Heart left ventricle (tissue), 16 donors: ENCODE results near the gene CATSPERZ. TPM values are rescaled to one million over a fixed set of nuclear protein-coding genes. Genes with fewer than 3 reads are reported as not detected.

Experiments
- ATAC-seq, 4 donors: fragments of 200-7000 bp; cut with Tn5 transposase; one replicate each; pipeline ENCODE4 v1.9.1; 2020 to 2022; ENCODE audit warnings: moderate library complexity in 4 of 4, mild to moderate bottlenecking in 3 of 4, moderate number of reproducible peaks in 1 of 4
- DNase-seq, 5 donors: peaks; one replicate each; pipeline ENCODE4 v3.0.0-alpha.2; 2020
- H3K27ac ChIP-seq, 12 donors: fragments of 200-600 bp; sonication (generic) in 4 of 12; one replicate each; pipeline versions ENCODE4 v1.5.0 to v1.8.0; 2016 to 2022; ENCODE audit warnings: mild to moderate bottlenecking in 2 of 12
- H3K27me3 ChIP-seq, 9 donors: fragments of 200-600 bp; sonication (generic) in 2 of 9; one replicate each; pipeline versions ENCODE4 v1.5.1 to v1.8.0; 2016 to 2022; ENCODE audit warnings: mild to moderate bottlenecking in 3 of 9
- H3K36me3 ChIP-seq, 9 donors: fragments of 200-600 bp; sonication (generic) in 2 of 9; one replicate each; pipeline versions ENCODE4 v1.5.0 to v1.8.0; 2018 to 2022; ENCODE audit warnings: mild to moderate bottlenecking in 2 of 9
- H3K4me1 ChIP-seq, 12 donors: fragments of 200-600 bp; sonication (generic) in 4 of 12; one replicate each; pipeline versions ENCODE4 v1.5.0 to v1.8.0; 2016 to 2022; ENCODE audit warnings: mild to moderate bottlenecking in 3 of 12
- H3K4me3 ChIP-seq, 12 donors: fragments of 200-600 bp; sonication (generic) in 4 of 12; one replicate each; pipeline versions ENCODE4 v1.5.0 to v1.8.0; 2017 to 2022; ENCODE audit warnings: mild to moderate bottlenecking in 9 of 12, moderate library complexity in 4 of 12
- H3K9me3 ChIP-seq, 12 donors: fragments of 200-600 bp; sonication (generic) in 4 of 12; one replicate each; pipeline versions ENCODE4 v1.5.0 to v1.8.0; 2016 to 2022; ENCODE audit warnings: mild to moderate bottlenecking in 1 of 12
- POLR2A ChIP-seq, 2 donors: fragments of 450-650 bp; IDR thresholded peaks; one replicate each; pipeline ENCODE4 v1.6.1; 2017; ENCODE audit warnings: antibody characterized with exemption in 2 of 2, mild to moderate bottlenecking in 2 of 2, moderate library complexity in 2 of 2
- WGBS, 4 donors: extraction: QIAGEN DNeasy Blood & Tissue Kit in 2 of 4; methylation state at CpG; one replicate each; pipeline versions ENCODE4 v1.1.5 to v1.1.7; 2013 to 2018; 5-methylcytosine and 5-hydroxymethylcytosine counted together
- intact Hi-C, 10 donors: fragments of 100-400 bp; cut with DNase I; formaldehyde crosslinking; loops; one replicate each; pipeline versions ENCODE4 v1.11.1 to v1.14.2; 2022
- polyA plus RNA-seq, 2 donors: library from polyadenylated mRNA; stranded (reverse); fragments of 200-250 nt; gene quantifications; one replicate each; pipeline ENCODE4 v1.2.3, GENCODE V29; 2013
- total RNA-seq, 9 donors: library from RNA; depleted of rRNA in 2 of 9; stranded (reverse); fragments of >200 nt in 2 of 9; fragmentation: NEBNext Ultra II Directional in 3 of 9; extraction: Animal tissue kit (Norgen Biotek cat#: 25700) in 3 of 9; gene quantifications; one replicate each; pipeline versions ENCODE4 v1.1.0 to v1.2.4, GENCODE V29; 2016 to 2023
- TF ChIP-seq, protein P1 (sequence below), 12 donors: fragments of 200-600 bp; sonication (generic) in 4 of 12; IDR thresholded peaks; one replicate each; pipeline versions ENCODE4 v1.5.0 to v1.8.0; 2018 to 2022; ENCODE audit warnings: antibody characterized with exemption in 12 of 12, mild to moderate bottlenecking in 5 of 12
- donor health status: ischemic (EF 13 %, LVEDD 7.1; RV severe dilation, severe dysfunction).
- donor health status: healthy with polysubstance abuse.
- donor health status: DM: no; HTN: yes; CAD: no.
- donor health status: DM: no; HTN: no; CAD: no.
- donor health status: ischemic (EF 25% LVEDD 6.9; RV normal size, moderate dysfunction).
- donor health status: ischemic (EF 25% LVEDD 5.7; RV mildly dilated, moderate dysfunction).
- donor health status: healthy.
- donor health status: DM: yes; HTN: yes; CAD: no.
- donor health status: ischemic (EF 35%, LVEDD 5.7; RV mildly dilated, moderate dysfunction).
- donor health status: nonischemic (EF 11% LVEDD 7.7; RV severe dilation, severe dysfunction).
- donor health status: DM: yes; HTN: yes; CAD: no.
- donor health status: PGD.
- donor health status: ischemic (EF 29% LVEDD 5.4; RV normal size, mild dysfunction).
- donor health status: nonischemic (EF 23%, LVEDD 6.1; RV moderate dilation, normal function).

CATSPERZ gene
- total and polyA plus RNA-seq, 11 donors = not detected

GRCh38 chr11:64296236-64296635 lies 3.9 kb upstream of the CATSPERZ start:
- WGBS, 4 donors = 50 to 67% (median 58%) methylated on average over 1 of the region's 1 CpG
- Histone ChIP-seq H3K27me3 (peaks cover 29 to 99% (median 66%) of the 10 kb centered on the region in 9 donors), H3K4me3 (no peak overlapping the region), H3K9me3 (no peaks in the 10 kb centered on the region), H3K4me1 (peaks cover 4 to 40% (median 28%) of the 10 kb centered on the region in 12 donors), H3K27ac (no peak overlapping the region), H3K36me3 (no peaks in the 10 kb centered on the region)
- intact Hi-C loops = loop anchor here in 2 of 10 donors (2.0 to 5.0 kb wide), 2 partner anchors 21 to 39 kb away; no protein-coding TSS in a partner anchor
- TF ChIP-seq, protein P1, sequence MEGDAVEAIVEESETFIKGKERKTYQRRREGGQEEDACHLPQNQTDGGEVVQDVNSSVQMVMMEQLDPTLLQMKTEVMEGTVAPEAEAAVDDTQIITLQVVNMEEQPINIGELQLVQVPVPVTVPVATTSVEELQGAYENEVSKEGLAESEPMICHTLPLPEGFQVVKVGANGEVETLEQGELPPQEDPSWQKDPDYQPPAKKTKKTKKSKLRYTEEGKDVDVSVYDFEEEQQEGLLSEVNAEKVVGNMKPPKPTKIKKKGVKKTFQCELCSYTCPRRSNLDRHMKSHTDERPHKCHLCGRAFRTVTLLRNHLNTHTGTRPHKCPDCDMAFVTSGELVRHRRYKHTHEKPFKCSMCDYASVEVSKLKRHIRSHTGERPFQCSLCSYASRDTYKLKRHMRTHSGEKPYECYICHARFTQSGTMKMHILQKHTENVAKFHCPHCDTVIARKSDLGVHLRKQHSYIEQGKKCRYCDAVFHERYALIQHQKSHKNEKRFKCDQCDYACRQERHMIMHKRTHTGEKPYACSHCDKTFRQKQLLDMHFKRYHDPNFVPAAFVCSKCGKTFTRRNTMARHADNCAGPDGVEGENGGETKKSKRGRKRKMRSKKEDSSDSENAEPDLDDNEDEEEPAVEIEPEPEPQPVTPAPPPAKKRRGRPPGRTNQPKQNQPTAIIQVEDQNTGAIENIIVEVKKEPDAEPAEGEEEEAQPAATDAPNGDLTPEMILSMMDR (IDR thresholded peaks at IDR 0.05) = no peak
- no peak for TF ChIP-seq POLR2A (IDR thresholded peaks at IDR 0.05)
- no peak for DNase-seq
- ATAC-seq = no peak

DNA sequence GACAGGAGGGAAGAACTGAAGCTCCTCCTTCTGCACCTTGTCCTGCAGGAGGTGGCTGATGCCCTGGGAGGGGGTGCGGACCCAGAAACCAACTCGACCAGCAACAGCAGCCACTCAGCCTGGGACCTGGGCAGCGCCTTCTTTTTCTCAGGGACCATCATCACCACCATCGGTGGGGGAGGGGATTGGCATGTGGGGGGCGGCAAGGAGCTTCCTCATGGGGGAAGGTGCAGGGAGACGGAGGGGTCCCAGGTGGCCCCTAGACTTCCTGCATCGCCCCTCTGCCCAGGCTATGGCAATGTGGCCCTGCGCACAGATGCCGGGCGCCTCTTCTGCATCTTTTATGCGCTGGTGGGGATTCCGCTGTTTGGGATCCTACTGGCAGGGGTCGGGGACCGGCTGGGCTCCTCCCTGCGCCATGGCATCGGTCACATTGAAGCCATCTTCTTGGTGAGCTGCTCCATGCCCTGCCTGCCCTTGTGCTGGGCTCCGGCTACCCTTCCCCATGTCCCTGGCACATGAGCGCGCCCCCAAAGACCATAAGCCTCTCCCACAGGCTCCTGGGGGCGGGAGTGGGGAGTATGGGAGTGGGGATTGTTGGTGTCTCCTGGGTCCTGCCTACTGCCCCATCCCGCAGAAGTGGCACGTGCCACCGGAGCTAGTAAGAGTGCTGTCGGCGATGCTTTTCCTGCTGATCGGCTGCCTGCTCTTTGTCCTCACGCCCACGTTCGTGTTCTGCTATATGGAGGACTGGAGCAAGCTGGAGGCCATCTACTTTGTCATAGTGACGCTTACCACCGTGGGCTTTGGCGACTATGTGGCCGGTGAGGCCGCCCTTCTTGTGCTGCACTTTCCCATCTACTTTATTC lies 3.1 kb upstream of the CATSPERZ start:
- 14 to 23% (median 16%) methylated on average over 14 to 34 of the region's 34 CpGs for WGBS, 4 donors
- Histone ChIP-seq H3K27me3 (peaks cover 22 to 91% (median 60%) of the 10 kb centered on the region in 9 donors), H3K27ac (no peak overlapping the region), H3K9me3 (no peaks in the 10 kb centered on the region), H3K4me1 (peaks cover 4 to 36% (median 27%) of the 10 kb centered on the region in 12 donors), H3K36me3 (no peaks in the 10 kb centered on the region), H3K4me3 (no peak overlapping the region)
- DNase-seq (no peak), ATAC-seq (no peak)
- TF ChIP-seq POLR2A (IDR thresholded peaks at IDR 0.05) = no peak
- TF ChIP-seq, protein P1 (IDR thresholded peaks at IDR 0.05) = no peak
- intact Hi-C loops = loop anchor here in 2 of 10 donors (2.0 to 5.0 kb wide), 2 partner anchors 22 to 40 kb away; no protein-coding TSS in a partner anchor

- no peaks in the 10 kb centered on the region for H3K36me3 ChIP-seq
- ATAC-seq (no peak), DNase-seq (peak in 1 of 5 donors; percentile 19)
- intact Hi-C loops = loop anchor here in 2 of 10 donors (2.0 to 5.0 kb wide), 2 partner anchors 23 to 41 kb away; no protein-coding TSS in a partner anchor
- TF ChIP-seq, protein P1 (IDR thresholded peaks at IDR 0.05) = no peak
- no peak for TF ChIP-seq POLR2A (IDR thresholded peaks at IDR 0.05)
- no peak overlapping the region for H3K27ac ChIP-seq
- no peaks in the 10 kb centered on the region for H3K9me3 ChIP-seq
- peaks cover 14 to 84% (median 52%) of the 10 kb centered on the region in 9 donors for H3K27me3 ChIP-seq
- peaks cover 4 to 29% (median 22%) of the 10 kb centered on the region in 12 donors for H3K4me1 ChIP-seq
- no peak overlapping the region for H3K4me3 ChIP-seq
- 47 to 67% (median 54%) methylated on average over 17 to 18 of the region's 18 CpGs for WGBS, 4 donors
Measured at GRCh38 chr11:64297699-64298358, 2.3 kb upstream of the CATSPERZ start.
